PFSK-1 (cell line): Measurements from ENCODE around the gene PHF12.

Experiments used
- FOXP2 ChIP-seq: optimal IDR thresholded peaks from 2 replicates; pipeline ENCODE3; 2011; ENCODE audit warnings: borderline replicate concordance, control low read depth, inconsistent platforms; ENCODE audit not compliant: insufficient read depth; ENCODE audit errors: extremely low read length, extremely low read depth
- POLR2AphosphoS5 ChIP-seq: IDR thresholded peaks from 2 replicates; pipeline ENCODE4 v1.6.1; 2012; ENCODE audit warnings: low read depth, mild to moderate bottlenecking, control low read depth, low read length, moderate library complexity
- SIN3A ChIP-seq: IDR thresholded peaks from 2 replicates; pipeline ENCODE4 v1.6.1; 2012; ENCODE audit warnings: mild to moderate bottlenecking, low read length, moderate library complexity, borderline replicate concordance; ENCODE audit not compliant: insufficient read depth
- TAF1 ChIP-seq: IDR thresholded peaks from 2 replicates; pipeline ENCODE4 v1.6.1; 2012; ENCODE audit warnings: low read length, control low read depth, borderline replicate concordance; ENCODE audit not compliant: insufficient read depth
- TF ChIP-seq, protein P1 (sequence below), 2 experiments: IDR thresholded peaks; 2 replicates each; pipeline versions ENCODE4 v1.6.1 to v1.8.0; 2011 to 2012; ENCODE audit warnings: low read depth in 2 of 2, low read length in 2 of 2, control low read depth in 1 of 2, inconsistent platforms in 1 of 2, mild to moderate bottlenecking in 1 of 2, moderate library complexity in 1 of 2; ENCODE audit not compliant: insufficient read depth in 1 of 2

PHF12 gene

DNA sequence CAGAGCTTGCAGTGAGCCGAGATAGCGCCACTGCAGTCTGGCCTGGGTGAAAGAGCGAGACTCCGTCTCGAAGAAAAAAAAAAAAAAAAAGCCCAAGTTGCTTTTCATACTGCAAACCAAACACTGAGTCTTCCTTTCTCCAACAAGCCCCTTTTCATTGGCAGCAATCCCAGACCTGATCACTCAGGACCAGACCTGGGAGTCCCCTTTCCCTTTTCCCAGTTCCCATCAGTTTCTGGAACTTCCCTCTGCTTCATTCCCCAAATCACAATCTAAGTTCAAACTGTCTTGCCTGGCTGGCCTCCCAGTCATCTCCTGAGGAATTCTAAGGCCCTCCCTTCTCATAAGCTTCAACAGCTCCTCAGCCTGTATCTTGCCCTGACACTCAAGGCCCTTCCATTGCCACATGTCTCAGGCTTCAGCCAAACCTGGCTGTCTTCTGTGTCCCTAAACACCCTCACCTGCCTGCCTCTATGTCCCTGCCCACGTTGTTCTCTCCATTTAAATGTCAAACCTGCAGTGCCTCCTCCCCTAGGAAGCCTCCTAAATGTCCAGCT lies 11.8 kb upstream of the PHF12 start:
- TF ChIP-seq TAF1 (no peak), FOXP2 (no peak), POLR2AphosphoS5 (no peak), SIN3A (no peak)
- TF ChIP-seq, protein P1, sequence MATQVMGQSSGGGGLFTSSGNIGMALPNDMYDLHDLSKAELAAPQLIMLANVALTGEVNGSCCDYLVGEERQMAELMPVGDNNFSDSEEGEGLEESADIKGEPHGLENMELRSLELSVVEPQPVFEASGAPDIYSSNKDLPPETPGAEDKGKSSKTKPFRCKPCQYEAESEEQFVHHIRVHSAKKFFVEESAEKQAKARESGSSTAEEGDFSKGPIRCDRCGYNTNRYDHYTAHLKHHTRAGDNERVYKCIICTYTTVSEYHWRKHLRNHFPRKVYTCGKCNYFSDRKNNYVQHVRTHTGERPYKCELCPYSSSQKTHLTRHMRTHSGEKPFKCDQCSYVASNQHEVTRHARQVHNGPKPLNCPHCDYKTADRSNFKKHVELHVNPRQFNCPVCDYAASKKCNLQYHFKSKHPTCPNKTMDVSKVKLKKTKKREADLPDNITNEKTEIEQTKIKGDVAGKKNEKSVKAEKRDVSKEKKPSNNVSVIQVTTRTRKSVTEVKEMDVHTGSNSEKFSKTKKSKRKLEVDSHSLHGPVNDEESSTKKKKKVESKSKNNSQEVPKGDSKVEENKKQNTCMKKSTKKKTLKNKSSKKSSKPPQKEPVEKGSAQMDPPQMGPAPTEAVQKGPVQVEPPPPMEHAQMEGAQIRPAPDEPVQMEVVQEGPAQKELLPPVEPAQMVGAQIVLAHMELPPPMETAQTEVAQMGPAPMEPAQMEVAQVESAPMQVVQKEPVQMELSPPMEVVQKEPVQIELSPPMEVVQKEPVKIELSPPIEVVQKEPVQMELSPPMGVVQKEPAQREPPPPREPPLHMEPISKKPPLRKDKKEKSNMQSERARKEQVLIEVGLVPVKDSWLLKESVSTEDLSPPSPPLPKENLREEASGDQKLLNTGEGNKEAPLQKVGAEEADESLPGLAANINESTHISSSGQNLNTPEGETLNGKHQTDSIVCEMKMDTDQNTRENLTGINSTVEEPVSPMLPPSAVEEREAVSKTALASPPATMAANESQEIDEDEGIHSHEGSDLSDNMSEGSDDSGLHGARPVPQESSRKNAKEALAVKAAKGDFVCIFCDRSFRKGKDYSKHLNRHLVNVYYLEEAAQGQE (IDR thresholded peaks at IDR 0.05; ENCODE audit: insufficient read depth in 1 of 2, low read depth in 2 of 2, low read length in 2 of 2): no peak

DNA sequence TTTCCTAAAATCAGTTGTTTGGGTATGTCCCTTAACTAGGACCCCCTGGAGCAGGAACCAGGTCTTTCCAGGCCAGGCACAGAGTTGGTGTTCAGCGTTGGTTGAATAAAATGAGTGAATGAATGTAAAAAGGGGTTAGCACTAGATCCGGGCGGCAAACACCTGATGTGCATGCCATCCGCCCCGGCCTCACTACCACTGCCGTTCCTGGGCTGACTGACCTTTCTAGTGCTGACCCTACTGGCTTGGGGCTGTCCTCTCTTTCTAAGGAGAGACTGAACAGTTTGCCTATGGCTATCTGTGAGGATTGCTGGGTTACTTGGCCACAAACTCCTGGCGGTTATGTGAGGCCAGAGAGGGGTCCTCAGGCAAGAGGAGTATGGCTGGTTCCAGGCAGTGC lies 10.1 kb upstream of the PHF12 start:
- no peak for TF ChIP-seq POLR2AphosphoS5
- TF ChIP-seq, protein P1 (IDR thresholded peaks at IDR 0.05; ENCODE audit: insufficient read depth in 1 of 2, low read depth in 2 of 2, low read length in 2 of 2): no peak
- TF ChIP-seq SIN3A: no peak
- TF ChIP-seq TAF1: no peak
- no peak for TF ChIP-seq FOXP2

DNA sequence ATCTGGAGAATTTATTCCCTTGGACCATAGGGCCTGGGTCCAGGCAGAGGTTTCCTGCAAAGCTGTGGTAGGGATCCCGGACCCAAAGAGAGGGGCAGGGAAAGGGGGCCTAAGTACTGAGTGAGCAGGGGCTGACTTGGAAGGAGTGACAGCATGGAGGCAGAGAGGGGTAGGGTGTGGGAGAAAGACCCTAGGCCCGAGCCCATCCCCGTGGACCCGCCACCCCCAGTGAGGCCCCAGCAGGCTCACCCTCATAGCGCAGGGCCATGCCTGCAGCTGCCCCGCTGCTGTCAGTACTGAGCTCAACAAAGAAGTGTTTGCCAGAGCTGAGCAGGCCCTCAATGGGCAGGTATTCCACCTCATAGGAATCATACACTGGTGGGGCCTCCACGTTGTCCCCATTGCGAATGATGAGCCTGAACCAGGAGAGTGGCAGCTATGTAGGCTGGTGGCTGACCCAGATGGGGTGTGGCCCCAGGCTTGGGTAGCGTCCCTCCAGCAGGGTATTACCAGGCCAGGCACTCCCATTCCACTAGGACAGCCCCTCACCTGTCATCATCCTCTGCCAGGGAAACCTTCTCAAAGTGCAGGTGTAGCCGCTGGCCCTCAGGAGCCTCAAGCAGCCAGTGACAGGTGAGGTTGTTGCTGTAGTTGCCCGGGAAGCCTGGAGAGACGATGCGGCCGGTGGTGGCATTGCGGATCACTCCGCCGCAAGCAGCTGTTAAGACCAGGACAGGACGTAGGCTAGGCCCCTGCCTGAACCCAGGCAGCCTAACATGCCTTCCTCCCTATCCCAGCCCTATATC lies 9.1 kb upstream of the PHF12 start:
- TF ChIP-seq SIN3A (no peak), FOXP2 (no peak), TAF1 (no peak), POLR2AphosphoS5 (no peak)
- TF ChIP-seq, protein P1 (IDR thresholded peaks at IDR 0.05; ENCODE audit: insufficient read depth in 1 of 2, low read depth in 2 of 2, low read length in 2 of 2): no peak

DNA sequence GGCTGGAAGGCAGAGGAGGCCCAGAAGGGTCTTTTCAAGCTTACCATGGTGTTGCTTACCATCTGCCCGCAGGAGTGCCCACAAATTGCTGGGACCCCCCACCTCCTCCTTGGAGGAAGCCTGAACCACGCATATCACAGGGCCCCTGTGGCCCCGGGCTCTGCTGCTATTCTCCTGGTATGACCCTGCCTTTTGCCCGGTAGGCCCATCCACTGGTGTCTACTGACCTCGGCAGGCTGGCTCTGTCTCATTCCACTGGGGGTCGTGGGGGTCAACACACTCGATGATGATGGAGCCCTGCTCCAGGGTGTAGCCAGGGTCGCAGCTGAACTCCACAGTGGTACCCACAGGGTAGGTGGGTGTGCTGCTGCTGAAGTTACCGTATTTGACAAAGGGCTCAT lies 8.2 kb upstream of the PHF12 start:
- TF ChIP-seq, protein P1 (IDR thresholded peaks at IDR 0.05; ENCODE audit: insufficient read depth in 1 of 2, low read depth in 2 of 2, low read length in 2 of 2): no peak
- no peak for TF ChIP-seq POLR2AphosphoS5
- no peak for TF ChIP-seq TAF1
- no peak for TF ChIP-seq SIN3A
- no peak for TF ChIP-seq FOXP2
